SHP77 (cell line): Measurements from ENCODE around the gene SKA3.
"Not testable (repeated sequence)": the region's sequence is repeated elsewhere in the genome, so short reads cannot be mapped to it uniquely, and the experiment has no call there.

Experiments used
- DNase-seq, 2 experiments: peaks; one replicate each; lab custom pipeline; 2025; lab: John Stamatoyannopoulos, UW

SKA3 gene

GRCh38 chr13:21165606-21166005 is 10.7 kb downstream of the SKA3 start:
- DNase-seq, result not testable (repeated sequence)

- no peak for DNase-seq
These were observed 11.7 kb downstream of the SKA3 start for GRCh38 chr13:21164631-21165030.

GRCh38 chr13:21152251-21152899 is 24.0 kb downstream of the SKA3 start:
- DNase-seq, result no peak

GRCh38 chr13:21150013-21150412 is 26.3 kb downstream of the SKA3 start:
- DNase-seq, result no peak

GRCh38 chr13:21149568-21149967 is 26.8 kb downstream of the SKA3 start:
- DNase-seq, result no peak

- DNase-seq, result no peak
These were observed 27.6 kb downstream of the SKA3 start for GRCh38 chr13:21148557-21149258.

- DNase-seq, result no peak
These were observed 28.5 kb downstream of the SKA3 start for GRCh38 chr13:21147827-21148226.

GRCh38 chr13:21142766-21143165 is 33.6 kb downstream of the SKA3 start:
- no peak for DNase-seq

- no peak for DNase-seq
These were observed 37.0 kb downstream of the SKA3 start for GRCh38 chr13:21139374-21139773.

- no peak for DNase-seq
These were observed 37.8 kb downstream of the SKA3 start for GRCh38 chr13:21138561-21138960.

GRCh38 chr13:21137696-21138095 is 38.7 kb downstream of the SKA3 start:
- DNase-seq, result no peak

GRCh38 chr13:21135833-21136232 is 40.5 kb downstream of the SKA3 start:
- not testable (repeated sequence) for DNase-seq

- no peak for DNase-seq
These were observed 41.9 kb downstream of the SKA3 start for GRCh38 chr13:21134475-21134874.

- no peak for DNase-seq
These were observed 43.3 kb downstream of the SKA3 start for GRCh38 chr13:21133077-21133476.

GRCh38 chr13:21130116-21130515 is 46.2 kb downstream of the SKA3 start:
- no peak for DNase-seq

- DNase-seq, result peak; percentile 94 to 95
These were observed 51.5 kb downstream of the SKA3 start for GRCh38 chr13:21124852-21125251.

GRCh38 chr13:21123956-21124355 is 52.4 kb downstream of the SKA3 start:
- DNase-seq, result no peak

- no peak for DNase-seq
These were observed 54.7 kb downstream of the SKA3 start for GRCh38 chr13:21121616-21122015.

- no peak for DNase-seq
These were observed 56.2 kb downstream of the SKA3 start for GRCh38 chr13:21120191-21120590.

GRCh38 chr13:21119526-21119925 is 56.8 kb downstream of the SKA3 start:
- DNase-seq, result no peak

GRCh38 chr13:21118180-21118579 is 58.2 kb downstream of the SKA3 start:
- DNase-seq, result no peak

GRCh38 chr13:21117104-21117809 is 59.1 kb downstream of the SKA3 start:
- no peak for DNase-seq

- no peak for DNase-seq
These were observed 60.2 kb downstream of the SKA3 start for GRCh38 chr13:21116141-21116540.
